DMS 273 (cell line): ENCODE data around the gene PSIP1.
"Not testable (repeated sequence)": the region's sequence is repeated elsewhere in the genome, so short reads cannot be mapped to it uniquely, and the experiment has no call there.

Experiments used
- DNase-seq: peaks from one replicate; lab custom pipeline; 2025; ENCODE audit not compliant: unreplicated experiment; lab: John Stamatoyannopoulos, UW

PSIP1 gene

DNA sequence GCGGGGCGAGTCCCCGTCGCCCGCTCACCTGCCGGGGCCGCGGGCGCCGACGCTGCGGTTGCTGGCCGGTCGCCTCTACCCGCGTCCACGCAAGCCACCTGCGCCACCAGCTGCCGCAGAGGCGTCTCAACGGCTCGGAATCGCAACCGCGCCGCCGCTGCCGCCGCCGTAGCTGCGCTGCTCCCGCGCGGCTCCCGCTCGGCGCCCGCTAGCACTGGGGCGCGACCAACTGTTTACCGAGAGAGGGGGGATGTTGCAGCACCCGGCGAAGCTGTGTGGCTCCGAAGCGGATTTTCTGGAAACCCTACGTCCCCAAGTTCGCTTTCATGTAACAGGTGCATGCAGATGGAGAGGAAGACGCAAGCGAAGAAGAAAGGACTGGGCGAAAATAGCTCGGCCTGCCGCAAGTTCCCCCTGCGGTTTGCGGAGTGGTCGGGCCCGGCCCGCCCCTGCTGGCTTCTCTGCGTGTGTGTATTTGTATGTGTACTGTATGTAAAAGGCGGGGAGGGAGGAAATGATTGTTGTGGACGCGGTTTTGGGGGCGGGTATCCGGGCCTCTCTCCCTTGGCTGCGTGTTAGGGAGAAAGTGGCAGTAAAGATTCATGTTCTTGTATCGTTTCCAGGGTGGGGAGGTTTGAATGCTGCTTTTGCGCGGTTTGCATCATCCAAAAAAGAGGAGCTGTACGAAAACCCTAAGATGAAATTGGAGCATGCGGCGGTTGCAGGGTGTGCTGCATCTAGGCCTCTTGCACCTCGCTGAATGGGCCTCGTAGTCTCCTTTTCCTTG lies at the start of gene PSIP1:
PSIP1 (minus strand) TSS at position 182 of the 787 bp plus-strand sequence. CDS start 782 bp downstream, outside the sequence.
- peak; percentile 95 for DNase-seq

GRCh38 chr9:15553528-15553898 lies 42.7 kb upstream of the PSIP1 start:
- no peak for DNase-seq

DNA sequence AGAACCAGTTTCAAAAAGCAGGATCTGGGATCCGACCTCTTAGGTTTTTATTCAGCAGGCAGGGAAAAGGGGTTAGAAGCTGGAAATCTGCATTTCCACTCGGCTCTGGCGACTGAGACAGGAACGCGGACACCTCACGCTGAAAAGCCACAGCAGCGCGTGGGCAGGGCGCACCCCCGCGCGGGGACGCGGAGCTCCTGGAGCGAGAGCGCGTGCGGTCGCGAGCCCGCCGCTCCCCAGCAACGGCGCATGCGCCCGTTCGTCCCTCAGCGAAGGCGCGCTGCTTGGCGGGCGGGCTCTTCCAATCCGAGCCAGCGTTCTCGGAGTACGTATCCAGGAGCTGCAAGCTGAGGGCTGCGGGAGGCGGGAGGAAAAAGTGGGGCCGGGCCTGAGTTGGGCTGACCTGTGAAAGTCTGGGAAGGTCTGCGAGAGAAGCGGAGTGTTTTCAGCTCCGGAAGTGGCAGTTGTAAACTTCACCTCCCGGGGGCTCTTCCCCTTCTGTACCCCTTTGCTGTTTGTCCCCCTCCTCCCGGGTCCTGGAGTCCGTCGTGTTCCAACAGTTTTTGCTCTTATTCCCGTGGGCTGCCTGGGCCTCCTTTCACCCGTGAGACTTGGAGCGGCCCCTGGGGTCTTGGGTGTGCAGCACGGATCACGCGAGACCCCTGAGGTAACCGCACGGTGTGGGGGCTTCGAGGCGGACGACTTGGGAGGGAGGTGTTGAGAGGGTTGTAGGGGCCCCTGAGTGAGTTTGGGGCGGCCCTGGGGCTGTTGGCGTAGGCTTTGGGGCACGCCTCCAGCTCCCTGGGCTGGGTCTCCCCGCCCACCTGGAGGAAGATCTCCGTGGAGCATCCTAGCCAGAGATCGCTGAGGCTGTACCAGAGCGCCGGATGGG lies 42.1 kb upstream of the PSIP1 start, which contains the start of gene CCDC171:
CCDC171 (plus strand) TSS at position 408 of the 892 bp plus-strand sequence. CDS start 11,046 bp downstream, outside the sequence.
- DNase-seq: peak; percentile 98

GRCh38 chr9:15549611-15550010 lies 38.8 kb upstream of the PSIP1 start:
- no peak for DNase-seq

DNA sequence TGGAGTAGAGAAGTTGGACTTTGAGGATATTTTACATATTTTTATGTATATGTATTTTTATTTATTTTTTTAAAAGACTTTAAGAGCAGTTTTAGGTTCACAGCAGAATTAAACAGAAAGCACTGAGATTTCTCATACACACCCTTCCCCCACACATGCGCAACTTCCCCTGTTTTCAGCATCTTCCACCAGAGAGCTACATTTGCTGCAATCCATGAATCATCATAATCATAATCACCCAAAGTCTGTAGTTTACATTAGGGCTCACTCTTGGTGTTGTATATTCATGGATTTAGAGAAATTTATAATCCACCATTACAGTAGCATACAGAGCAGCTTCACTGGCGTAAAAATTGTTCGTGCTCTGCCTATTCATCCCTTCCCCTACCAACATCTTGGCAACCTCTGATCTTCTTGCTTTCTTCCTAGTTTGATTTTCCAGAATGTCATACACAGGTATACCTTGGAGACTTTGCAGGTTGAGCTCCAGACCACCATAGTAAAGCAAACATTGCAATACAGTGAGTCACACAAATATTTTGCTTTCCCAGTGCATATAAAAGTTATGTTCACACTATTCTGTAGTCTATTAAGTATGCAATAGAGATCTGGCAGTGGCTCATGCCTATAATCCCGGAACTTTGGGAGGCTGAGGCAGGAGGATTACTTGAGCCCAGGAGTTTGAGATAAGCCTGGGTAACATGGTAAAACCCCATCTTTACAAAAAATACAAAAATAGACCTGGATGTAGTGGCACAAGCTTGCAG lies 32.5 kb upstream of the PSIP1 start:
- no peak for DNase-seq

DNA sequence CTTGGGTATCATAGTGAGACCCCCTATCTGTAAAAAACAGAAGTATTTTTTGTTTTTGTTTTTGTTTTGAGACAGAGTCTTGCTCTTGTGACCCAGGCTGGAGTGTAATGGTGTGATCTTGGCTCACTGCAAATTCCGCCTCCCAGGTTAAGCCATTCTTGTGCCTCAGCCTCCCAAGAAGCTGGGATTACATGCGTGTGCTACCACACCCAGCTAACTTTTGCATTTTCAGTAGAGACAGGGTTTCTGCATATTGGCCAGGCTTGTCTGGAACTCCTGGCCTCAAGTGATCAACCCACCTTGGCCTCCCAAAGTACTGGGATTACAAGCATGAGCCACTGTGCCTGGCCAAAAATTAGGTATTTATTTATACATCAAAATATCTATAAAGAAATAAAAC lies 31.9 kb upstream of the PSIP1 start:
- no peak for DNase-seq

DNA sequence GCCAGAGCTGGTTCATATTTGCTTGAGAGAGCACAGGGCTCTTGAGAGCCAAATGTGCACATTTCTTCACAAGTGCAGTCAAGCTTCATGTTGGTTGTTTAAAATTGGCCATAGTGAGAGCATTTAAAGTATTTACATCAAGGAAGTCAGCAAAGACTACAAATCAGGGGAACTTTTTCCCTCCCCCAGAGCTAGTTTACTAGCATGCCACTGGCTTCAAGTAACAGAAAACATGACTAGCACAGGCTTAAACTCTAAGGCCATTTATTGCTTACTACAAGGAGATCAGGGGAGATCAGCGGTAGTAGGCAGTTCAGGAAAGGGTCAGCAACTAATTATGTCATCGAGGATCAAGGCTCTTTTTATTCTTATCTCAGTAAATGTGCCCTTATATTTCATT lies 31.1 kb upstream of the PSIP1 start:
- no peak for DNase-seq

- no peak for DNase-seq
These were observed 20.6 kb upstream of the PSIP1 start for GRCh38 chr9:15531380-15531779.

- no peak for DNase-seq
These were observed 19.0 kb upstream of the PSIP1 start for GRCh38 chr9:15529566-15530324.

DNA sequence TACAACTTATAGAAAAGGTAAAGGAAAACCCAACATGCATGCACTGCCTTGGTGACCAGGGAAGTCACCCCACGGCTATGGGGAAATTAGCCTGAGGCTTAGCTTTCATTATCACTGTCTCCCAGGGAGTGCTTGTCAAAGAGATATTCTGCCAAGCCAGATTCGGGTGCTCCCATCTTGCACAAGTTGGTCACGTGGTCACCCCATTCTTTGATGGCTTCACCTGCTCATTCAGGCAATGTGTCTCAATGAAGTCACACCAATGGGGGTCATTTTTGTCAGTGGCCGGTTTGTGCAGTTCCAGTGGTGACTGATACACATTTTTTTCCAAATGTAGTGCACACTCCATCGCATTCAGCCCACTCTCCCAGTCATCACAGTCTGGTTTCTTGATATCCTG lies 16.3 kb upstream of the PSIP1 start:
- DNase-seq: not testable (repeated sequence)

- no peak for DNase-seq
These were observed 15.2 kb upstream of the PSIP1 start for GRCh38 chr9:15525958-15526357.

DNA sequence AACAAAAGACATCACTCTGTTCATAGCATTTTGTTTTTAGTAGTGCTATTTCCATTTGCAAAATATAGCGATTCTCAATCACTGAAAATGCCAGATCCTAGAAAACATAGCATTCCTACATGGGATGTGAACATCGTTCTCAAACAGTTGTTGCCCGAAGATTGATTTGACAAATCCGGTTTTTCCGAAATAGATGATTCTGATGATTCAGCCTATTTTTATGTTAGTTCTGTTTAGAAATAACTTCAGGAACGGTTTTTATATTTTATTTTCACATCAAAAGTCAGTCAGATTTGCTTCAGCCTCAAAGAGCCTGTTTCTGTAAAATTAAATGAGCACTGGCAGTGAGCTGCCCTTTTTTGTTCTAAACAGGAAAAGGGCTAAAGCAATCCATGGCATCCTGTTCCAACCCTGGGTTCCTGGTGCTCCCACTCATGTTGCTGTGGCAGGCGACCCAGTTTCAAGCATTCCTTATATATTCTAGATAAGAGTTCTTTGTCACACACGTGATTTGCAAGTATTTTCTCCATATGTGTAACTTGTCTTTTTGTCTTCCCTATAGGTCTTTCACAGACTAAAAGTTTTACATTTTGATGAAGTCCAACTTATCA lies 14.2 kb upstream of the PSIP1 start:
- no peak for DNase-seq

- DNase-seq: no peak
These were observed 11.5 kb upstream of the PSIP1 start for GRCh38 chr9:15522130-15522755.

DNA sequence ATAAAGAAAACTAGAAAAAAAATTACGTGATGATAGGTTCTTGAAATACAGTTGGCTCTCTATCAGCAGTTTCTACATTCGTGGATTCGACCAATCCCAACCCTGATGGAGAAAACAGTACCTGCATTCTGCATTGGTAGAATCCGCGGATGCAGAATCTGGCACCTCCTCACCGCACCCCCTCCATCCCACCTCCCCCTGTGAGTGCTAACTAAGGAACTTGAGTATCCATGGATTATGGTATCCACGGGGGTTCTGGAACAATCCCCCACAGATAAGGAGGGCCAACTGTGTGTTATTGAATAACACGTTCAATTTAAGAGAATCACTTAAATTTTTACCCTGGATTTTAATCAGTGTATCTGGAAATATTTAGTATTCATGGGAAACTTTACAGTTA lies 10.5 kb upstream of the PSIP1 start:
- DNase-seq: no peak

GRCh38 chr9:15519831-15520230 lies 9.1 kb upstream of the PSIP1 start:
- no peak for DNase-seq

GRCh38 chr9:15513335-15513734 lies 2.6 kb upstream of the PSIP1 start:
- DNase-seq: peak; percentile 85

DNA sequence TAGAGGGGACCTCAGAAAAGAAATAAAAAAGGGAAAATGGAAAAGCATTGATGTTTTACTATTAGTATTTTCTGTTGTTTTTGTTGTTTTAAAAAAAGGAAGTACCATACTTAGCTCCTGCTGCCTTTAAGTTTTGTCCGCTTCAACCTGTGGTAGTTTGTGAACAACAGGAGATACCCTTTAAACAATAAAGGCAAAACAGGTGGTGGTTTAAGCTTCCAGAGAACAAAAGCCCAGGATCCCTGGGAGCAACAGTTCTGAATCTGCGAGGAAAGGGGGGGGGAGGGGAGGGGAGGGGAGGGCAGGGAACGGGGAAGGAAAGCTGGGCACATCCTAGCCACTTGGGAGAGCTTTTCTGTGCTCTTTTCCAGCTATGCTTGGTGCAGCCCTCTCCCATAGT lies 2.1 kb upstream of the PSIP1 start:
- peak; percentile 19 for DNase-seq

DNA sequence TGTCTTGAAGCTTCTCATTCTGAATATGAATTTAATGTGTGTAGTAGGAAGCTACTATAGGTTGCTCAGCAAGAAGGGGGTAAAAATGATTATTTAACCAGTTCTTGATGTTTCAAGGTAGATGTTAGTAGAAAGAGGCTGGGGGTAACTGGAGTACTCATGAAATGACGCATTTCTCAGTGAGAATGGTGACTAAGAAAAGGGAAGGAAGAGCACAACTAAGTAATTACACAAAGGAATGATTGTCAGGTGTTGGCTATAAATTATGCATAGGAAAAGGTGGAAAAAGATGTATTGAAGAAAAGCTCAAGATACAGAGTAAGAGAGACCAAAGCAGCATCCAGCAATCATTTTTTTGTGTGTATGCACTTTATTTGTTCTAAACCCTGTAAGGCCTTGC lies 1.4 kb upstream of the PSIP1 start:
- no peak for DNase-seq

DNA sequence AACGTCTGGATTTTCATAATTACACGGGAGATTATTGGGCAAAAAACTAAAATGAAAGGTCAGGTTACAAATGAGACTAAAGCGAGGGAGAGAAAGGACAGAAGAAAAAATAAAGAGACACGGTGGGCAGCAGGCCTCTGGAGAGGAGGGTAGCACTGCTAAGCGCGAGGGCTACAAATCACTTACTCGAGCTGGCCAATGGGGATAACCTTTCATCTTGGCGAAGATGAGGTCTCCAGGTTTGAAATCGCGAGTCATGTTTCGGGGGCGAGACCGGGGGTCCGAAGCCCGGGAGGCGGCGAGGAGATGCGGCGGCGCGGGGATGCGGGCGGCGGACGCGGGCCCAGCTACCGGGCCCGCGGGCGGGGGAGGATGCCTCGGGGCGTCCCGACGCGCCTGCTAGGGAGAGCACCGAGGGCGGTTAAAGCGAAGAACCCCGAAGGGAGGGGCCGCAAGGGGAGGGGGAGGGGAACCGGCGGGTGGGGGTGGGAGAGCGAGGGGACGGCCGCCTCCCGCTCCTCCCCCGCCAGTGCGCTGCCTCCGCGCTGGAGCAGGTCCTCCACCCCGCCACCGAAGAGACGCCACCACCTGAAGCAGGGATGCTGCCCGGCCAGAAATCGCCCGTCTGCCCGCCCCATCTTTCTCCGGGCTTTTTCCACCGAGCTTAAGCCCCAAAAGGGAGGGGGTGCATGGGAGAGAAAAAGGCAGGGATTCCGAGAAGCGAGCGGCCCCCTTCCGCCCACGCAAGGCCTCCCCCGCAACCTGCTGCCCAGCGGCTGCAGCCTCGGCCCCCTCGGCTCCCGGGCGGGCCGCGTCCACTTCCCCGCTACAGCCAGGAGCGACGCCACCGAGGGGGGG lies 610 bp downstream of the PSIP1 start:
- peak; percentile 70 for DNase-seq
